CD4-positive, alpha-beta T cell treated with Interleukin-15 for 4 hours (primary cell): ENCODE results near the gene GAGE1.
"Not testable (repeated sequence)": the region's sequence is repeated elsewhere in the genome, so short reads cannot be mapped to it uniquely, and the experiment has no call there.

Experiments
- DNase-seq: peaks from one replicate; pipeline ENCODE4 v3.0.0-alpha.2; 2020; ENCODE audit warnings: low spot score

Gene GAGE1

GRCh38 chrX:49598720-49599119 lies at the start of gene GAGE1:
GAGE1 (plus strand) TSS chrX:49599020; CDS start chrX:49600175, 1,155 bp downstream.
- DNase-seq, result not testable (repeated sequence)

GRCh38 chrX:49550989-49551388 lies 47.8 kb upstream of the GAGE1 start, which contains the start of gene GAGE12E:
GAGE12E (plus strand) TSS chrX:49551289; CDS start chrX:49552444, 1,155 bp downstream.
- not testable (repeated sequence) for DNase-seq

- not testable (repeated sequence) for DNase-seq
These were observed 38.3 kb upstream of the GAGE1 start, which contains the start of gene GAGE12F for GRCh38 chrX:49560542-49560941. GAGE12F (plus strand) TSS chrX:49560842; CDS start chrX:49561997, 1,155 bp downstream.

- not testable (repeated sequence) for DNase-seq
These were observed 30.1 kb upstream of the GAGE1 start for GRCh38 chrX:49568728-49569127.

GRCh38 chrX:49569152-49569551 lies 29.7 kb upstream of the GAGE1 start:
- DNase-seq, result not testable (repeated sequence)

- DNase-seq, result not testable (repeated sequence)
These were observed 28.7 kb upstream of the GAGE1 start, which contains the start of gene GAGE12G for GRCh38 chrX:49570100-49570499. GAGE12G (plus strand) TSS chrX:49570400; CDS start chrX:49571555, 1,155 bp downstream.

- DNase-seq, result not testable (repeated sequence)
These were observed 19.2 kb upstream of the GAGE1 start, which contains the start of gene GAGE12H for GRCh38 chrX:49579649-49580048. GAGE12H (plus strand) TSS chrX:49579949; CDS start chrX:49581104, 1,155 bp downstream.

- DNase-seq, result not testable (repeated sequence)
These were observed 9.6 kb upstream of the GAGE1 start, which contains the start of gene GAGE2A for GRCh38 chrX:49589196-49589595. GAGE2A (plus strand) TSS chrX:49589496; CDS start chrX:49590651, 1,155 bp downstream.

- not testable (repeated sequence) for DNase-seq
These were observed 8.9 kb upstream of the GAGE1 start for GRCh38 chrX:49589769-49590478.

GRCh38 chrX:49590488-49590887 lies 8.3 kb upstream of the GAGE1 start:
- not testable (repeated sequence) for DNase-seq

- DNase-seq, result no peak
These were observed 12.0 kb downstream of the GAGE1 start for GRCh38 chrX:49610718-49611310.

GRCh38 chrX:49618574-49618973 lies 19.8 kb downstream of the GAGE1 start:
- DNase-seq, result no peak

GRCh38 chrX:49627086-49627777 lies 28.4 kb downstream of the GAGE1 start:
- peak; percentile 1 for DNase-seq

- no peak for DNase-seq
These were observed 46.3 kb downstream of the GAGE1 start for GRCh38 chrX:49644991-49645637.

GRCh38 chrX:49656533-49656932 lies 57.7 kb downstream of the GAGE1 start:
- DNase-seq, result no peak
